Activated naive CD8-positive, alpha-beta T cell treated with anti-CD3 and anti-CD28 coated beads for 36 hours (primary cell): Measurements from ENCODE around the gene TUBGCP6. TPM values are rescaled to one million over a fixed set of nuclear protein-coding genes. Genes with fewer than 3 reads are reported as not detected.

ENCODE experiments used
- DNase-seq: peaks from one replicate; pipeline ENCODE4 v3.0.0; 2021
- H3K27ac Mint-ChIP-seq: one replicate; pipeline ENCODE4 v1.8.0; 2022; ENCODE audit warnings: mild to moderate bottlenecking, moderate library complexity, mixed read lengths
- H3K27me3 Mint-ChIP-seq: one replicate; pipeline ENCODE4 v1.8.0; 2022; ENCODE audit warnings: mild to moderate bottlenecking, mixed read lengths
- H3K36me3 Mint-ChIP-seq: one replicate; pipeline ENCODE4 v1.8.0; 2021; ENCODE audit warnings: mild to moderate bottlenecking, mixed read lengths
- H3K4me1 Mint-ChIP-seq: one replicate; pipeline ENCODE4 v1.8.0; 2021; ENCODE audit warnings: mixed read lengths
- H3K4me3 Mint-ChIP-seq: one replicate; pipeline ENCODE4 v1.8.0; 2022; ENCODE audit warnings: mild to moderate bottlenecking, moderate library complexity, mixed read lengths
- H3K9me3 Mint-ChIP-seq: one replicate; pipeline ENCODE4 v1.8.0; 2022; ENCODE audit warnings: mixed read lengths
- total RNA-seq, 2 experiments: library from RNA; stranded (reverse); gene quantifications; one replicate each; pipeline ENCODE4 v1.2.3, GENCODE V29; 2021

The TUBGCP6 gene
- total RNA-seq, 2 experiments from 2014 or later: 38.7 to 41.7 TPM

- Mint-ChIP-seq H3K4me1 (no peaks in the 10 kb centered on the region), H3K9me3 (no peaks in the 10 kb centered on the region), H3K27ac (no peak overlapping the region), H3K4me3 (no peak overlapping the region), H3K27me3 (no peaks in the 10 kb centered on the region), H3K36me3 (peaks cover 11% of the 10 kb centered on the region)
- no peak for DNase-seq
These were observed 24.0 kb downstream of the TUBGCP6 start for GRCh38 chr22:50220603-50221409.

GRCh38 chr22:50219800-50220602, 24.8 kb downstream of the TUBGCP6 start:
- no peak overlapping the region for H3K4me3 Mint-ChIP-seq
- no peaks in the 10 kb centered on the region for H3K4me1 Mint-ChIP-seq
- H3K36me3 Mint-ChIP-seq: peaks cover 15% of the 10 kb centered on the region
- no peaks in the 10 kb centered on the region for H3K9me3 Mint-ChIP-seq
- no peaks in the 10 kb centered on the region for H3K27me3 Mint-ChIP-seq
- DNase-seq: no peak
- no peak overlapping the region for H3K27ac Mint-ChIP-seq

GRCh38 chr22:50218996-50219727, 25.7 kb downstream of the TUBGCP6 start:
- no peaks in the 10 kb centered on the region for H3K9me3 Mint-ChIP-seq
- peaks cover 19% of the 10 kb centered on the region for H3K36me3 Mint-ChIP-seq
- DNase-seq: no peak
- no peaks in the 10 kb centered on the region for H3K4me1 Mint-ChIP-seq
- H3K27ac Mint-ChIP-seq: no peak overlapping the region
- no peak overlapping the region for H3K4me3 Mint-ChIP-seq
- H3K27me3 Mint-ChIP-seq: no peaks in the 10 kb centered on the region

GRCh38 chr22:50218153-50218995, 26.4 kb downstream of the TUBGCP6 start:
- H3K4me3 Mint-ChIP-seq: no peak overlapping the region
- peaks cover 3% of the 10 kb centered on the region for H3K4me1 Mint-ChIP-seq
- no peak for DNase-seq
- H3K27ac Mint-ChIP-seq: no peak overlapping the region
- H3K27me3 Mint-ChIP-seq: peaks cover 2% of the 10 kb centered on the region
- H3K36me3 Mint-ChIP-seq: peaks cover 21% of the 10 kb centered on the region
- H3K9me3 Mint-ChIP-seq: no peaks in the 10 kb centered on the region

GRCh38 chr22:50217543-50218152, 27.2 kb downstream of the TUBGCP6 start:
- no peak overlapping the region for H3K4me3 Mint-ChIP-seq
- peaks cover 3% of the 10 kb centered on the region for H3K4me1 Mint-ChIP-seq
- H3K27ac Mint-ChIP-seq: no peak overlapping the region
- H3K27me3 Mint-ChIP-seq: peaks cover 4% of the 10 kb centered on the region
- no peak for DNase-seq
- H3K36me3 Mint-ChIP-seq: peaks cover 26% of the 10 kb centered on the region
- no peaks in the 10 kb centered on the region for H3K9me3 Mint-ChIP-seq

- peaks cover 26% of the 10 kb centered on the region for H3K36me3 Mint-ChIP-seq
- peaks cover 3% of the 10 kb centered on the region for H3K4me1 Mint-ChIP-seq
- H3K27me3 Mint-ChIP-seq: peaks cover 4% of the 10 kb centered on the region
- no peak overlapping the region for H3K4me3 Mint-ChIP-seq
- DNase-seq: no peak
- H3K9me3 Mint-ChIP-seq: no peaks in the 10 kb centered on the region
- no peak overlapping the region for H3K27ac Mint-ChIP-seq
These were observed 27.9 kb downstream of the TUBGCP6 start for GRCh38 chr22:50216684-50217520.

GRCh38 chr22:50216055-50216683, 28.7 kb downstream of the TUBGCP6 start:
- no peak for DNase-seq
- Mint-ChIP-seq H3K27me3 (peaks cover 4% of the 10 kb centered on the region), H3K27ac (peak overlapping the region; percentile 42), H3K4me3 (no peak overlapping the region), H3K36me3 (peaks cover 24% of the 10 kb centered on the region), H3K4me1 (peaks cover 3% of the 10 kb centered on the region), H3K9me3 (no peaks in the 10 kb centered on the region)

GRCh38 chr22:50215297-50216054, 29.3 kb downstream of the TUBGCP6 start:
- no peak for DNase-seq
- Mint-ChIP-seq H3K4me3 (no peak overlapping the region), H3K27me3 (peaks cover 4% of the 10 kb centered on the region), H3K9me3 (no peaks in the 10 kb centered on the region), H3K27ac (peak overlapping the region; percentile 42), H3K4me1 (peaks cover 3% of the 10 kb centered on the region), H3K36me3 (peaks cover 20% of the 10 kb centered on the region)

GRCh38 chr22:50213263-50213662, 31.6 kb downstream of the TUBGCP6 start:
- Mint-ChIP-seq H3K9me3 (no peaks in the 10 kb centered on the region), H3K4me3 (no peak overlapping the region), H3K27ac (no peak overlapping the region), H3K27me3 (peaks cover 4% of the 10 kb centered on the region), H3K36me3 (peaks cover 23% of the 10 kb centered on the region), H3K4me1 (peaks cover 6% of the 10 kb centered on the region)
- DNase-seq: no peak

- H3K27ac Mint-ChIP-seq: peak overlapping the region; percentile 35
- peaks cover 4% of the 10 kb centered on the region for H3K27me3 Mint-ChIP-seq
- H3K9me3 Mint-ChIP-seq: no peaks in the 10 kb centered on the region
- peaks cover 9% of the 10 kb centered on the region for H3K4me1 Mint-ChIP-seq
- peaks cover 21% of the 10 kb centered on the region for H3K36me3 Mint-ChIP-seq
- no peak for DNase-seq
- no peak overlapping the region for H3K4me3 Mint-ChIP-seq
These were observed 33.7 kb downstream of the TUBGCP6 start for GRCh38 chr22:50211147-50211546.

GRCh38 chr22:50210378-50211139, 34.3 kb downstream of the TUBGCP6 start:
- H3K4me1 Mint-ChIP-seq: peaks cover 9% of the 10 kb centered on the region
- no peak overlapping the region for H3K4me3 Mint-ChIP-seq
- H3K27ac Mint-ChIP-seq: no peak overlapping the region
- peaks cover 18% of the 10 kb centered on the region for H3K36me3 Mint-ChIP-seq
- no peak for DNase-seq
- peaks cover 4% of the 10 kb centered on the region for H3K27me3 Mint-ChIP-seq
- H3K9me3 Mint-ChIP-seq: no peaks in the 10 kb centered on the region

- Mint-ChIP-seq H3K4me1 (peaks cover 12% of the 10 kb centered on the region), H3K9me3 (no peaks in the 10 kb centered on the region), H3K4me3 (no peak overlapping the region), H3K36me3 (peaks cover 14% of the 10 kb centered on the region), H3K27ac (peak overlapping the region; percentile 71), H3K27me3 (peaks cover 4% of the 10 kb centered on the region)
- peak; percentile 57 for DNase-seq
These were observed 34.9 kb downstream of the TUBGCP6 start for GRCh38 chr22:50209893-50210292.
